IMR-90 (cell line): ENCODE data around the gene WDCP.

ENCODE experiments used
- MAFK ChIP-seq: IDR thresholded peaks from 2 replicates; pipeline ENCODE4 v1.6.1; 2012; ENCODE audit warnings: low read depth, low read length, improper control_type of control experiment
- MXI1 ChIP-seq: IDR thresholded peaks from 2 replicates; pipeline ENCODE4 v1.6.1; 2012; ENCODE audit warnings: low read depth, mild to moderate bottlenecking, low read length, moderate library complexity, borderline replicate concordance
- NFE2L2 ChIP-seq: fragments of 150-350 bp; IDR thresholded peaks from 2 replicates; pipeline ENCODE4 v1.6.1; 2016; ENCODE audit warnings: low read depth, mild to moderate bottlenecking, low read length
- SMC3 ChIP-seq: fragments of 150-350 bp; IDR thresholded peaks from 2 replicates; pipeline ENCODE4 v1.6.1; 2016; ENCODE audit warnings: low read depth, mild to moderate bottlenecking, antibody characterized with exemption, low read length, moderate library complexity
- TF ChIP-seq, protein P1 (sequence below): conservative IDR thresholded peaks from 2 replicates; pipeline ENCODE4 v1.5.1; 2012; ENCODE audit warnings: mild to moderate bottlenecking, low read depth, low read length, improper control_type of control experiment
- TF ChIP-seq, protein P2 (sequence below): fragments of 150-350 bp; IDR thresholded peaks from 2 replicates; pipeline ENCODE4 v1.6.1; 2016; ENCODE audit warnings: low read depth, mild to moderate bottlenecking, low read length, moderate library complexity, borderline replicate concordance

DNA sequence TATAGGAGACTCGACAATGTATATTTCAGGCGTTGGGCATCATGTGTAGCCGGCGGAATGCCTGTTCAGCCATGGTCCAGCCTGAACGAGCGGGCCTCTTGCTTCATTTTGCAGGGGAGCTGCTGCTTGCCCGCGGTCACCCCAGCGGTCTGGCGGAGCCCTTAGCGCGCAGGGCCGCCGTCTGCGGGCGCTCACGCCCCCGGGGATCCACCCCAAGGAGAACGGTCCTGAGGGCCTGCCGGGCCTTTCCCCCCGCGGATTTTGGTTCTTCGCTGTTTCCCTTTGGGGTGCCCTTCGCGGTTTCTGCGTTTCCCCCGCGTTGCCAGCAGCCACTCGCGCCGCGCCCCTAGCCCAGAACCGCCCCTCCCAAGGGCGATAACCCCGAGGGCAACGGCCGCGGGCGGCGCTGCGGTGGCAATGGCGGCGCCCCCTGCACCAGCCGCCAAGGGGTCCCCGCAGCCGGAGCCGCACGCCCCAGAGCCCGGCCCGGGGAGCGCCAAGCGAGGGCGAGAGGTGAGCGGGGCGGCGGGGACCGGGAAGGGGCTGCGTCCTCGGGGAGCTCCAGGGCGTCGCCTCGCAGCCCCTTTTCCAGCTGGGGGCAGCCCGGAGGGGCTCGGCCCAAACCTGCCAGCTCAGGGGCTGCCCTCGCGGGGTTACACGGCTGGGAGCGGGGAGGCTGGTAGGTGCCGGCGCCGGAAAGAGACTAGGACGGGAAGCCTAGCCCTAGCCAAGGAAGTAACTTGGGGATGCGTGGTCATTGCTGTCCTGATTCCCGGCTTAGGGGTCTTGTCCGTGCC is 37.3 kb downstream of the WDCP start, which contains the start of gene MFSD2B:
- TF ChIP-seq, protein P1, sequence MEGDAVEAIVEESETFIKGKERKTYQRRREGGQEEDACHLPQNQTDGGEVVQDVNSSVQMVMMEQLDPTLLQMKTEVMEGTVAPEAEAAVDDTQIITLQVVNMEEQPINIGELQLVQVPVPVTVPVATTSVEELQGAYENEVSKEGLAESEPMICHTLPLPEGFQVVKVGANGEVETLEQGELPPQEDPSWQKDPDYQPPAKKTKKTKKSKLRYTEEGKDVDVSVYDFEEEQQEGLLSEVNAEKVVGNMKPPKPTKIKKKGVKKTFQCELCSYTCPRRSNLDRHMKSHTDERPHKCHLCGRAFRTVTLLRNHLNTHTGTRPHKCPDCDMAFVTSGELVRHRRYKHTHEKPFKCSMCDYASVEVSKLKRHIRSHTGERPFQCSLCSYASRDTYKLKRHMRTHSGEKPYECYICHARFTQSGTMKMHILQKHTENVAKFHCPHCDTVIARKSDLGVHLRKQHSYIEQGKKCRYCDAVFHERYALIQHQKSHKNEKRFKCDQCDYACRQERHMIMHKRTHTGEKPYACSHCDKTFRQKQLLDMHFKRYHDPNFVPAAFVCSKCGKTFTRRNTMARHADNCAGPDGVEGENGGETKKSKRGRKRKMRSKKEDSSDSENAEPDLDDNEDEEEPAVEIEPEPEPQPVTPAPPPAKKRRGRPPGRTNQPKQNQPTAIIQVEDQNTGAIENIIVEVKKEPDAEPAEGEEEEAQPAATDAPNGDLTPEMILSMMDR = no peak
- TF ChIP-seq NFE2L2 (no peak), MXI1 (no peak), SMC3 (no peak), MAFK (no peak)
- TF ChIP-seq, protein P2, sequence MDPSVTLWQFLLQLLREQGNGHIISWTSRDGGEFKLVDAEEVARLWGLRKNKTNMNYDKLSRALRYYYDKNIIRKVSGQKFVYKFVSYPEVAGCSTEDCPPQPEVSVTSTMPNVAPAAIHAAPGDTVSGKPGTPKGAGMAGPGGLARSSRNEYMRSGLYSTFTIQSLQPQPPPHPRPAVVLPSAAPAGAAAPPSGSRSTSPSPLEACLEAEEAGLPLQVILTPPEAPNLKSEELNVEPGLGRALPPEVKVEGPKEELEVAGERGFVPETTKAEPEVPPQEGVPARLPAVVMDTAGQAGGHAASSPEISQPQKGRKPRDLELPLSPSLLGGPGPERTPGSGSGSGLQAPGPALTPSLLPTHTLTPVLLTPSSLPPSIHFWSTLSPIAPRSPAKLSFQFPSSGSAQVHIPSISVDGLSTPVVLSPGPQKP = no peak
